SH-SY5Y (cell line): Measurements from ENCODE around the gene PCSK5.

Experiments used
- GATA2 ChIP-seq: IDR thresholded peaks from 2 replicates; pipeline ENCODE4 v1.6.1; 2011; ENCODE audit warnings: mild to moderate bottlenecking, low read depth, low read length
- GATA3 ChIP-seq: IDR thresholded peaks from 2 replicates; pipeline ENCODE4 v1.6.1; 2011; ENCODE audit warnings: low read depth, mild to moderate bottlenecking, low read length, moderate library complexity

- TF ChIP-seq GATA2 (no peak), GATA3 (no peak)
Observed at GRCh38 chr9:76271755-76272154, 381.3 kb downstream of the PCSK5 start.
